NK-92 (cell line): Measurements from ENCODE around the gene PYGO1.
"Not testable (repeated sequence)": the region's sequence is repeated elsewhere in the genome, so short reads cannot be mapped to it uniquely, and the experiment has no call there.

ENCODE experiments used
- DNase-seq: peaks from one replicate; lab custom pipeline; 2025; ENCODE audit not compliant: unreplicated experiment; lab: John Stamatoyannopoulos, UW

Gene PYGO1

DNA sequence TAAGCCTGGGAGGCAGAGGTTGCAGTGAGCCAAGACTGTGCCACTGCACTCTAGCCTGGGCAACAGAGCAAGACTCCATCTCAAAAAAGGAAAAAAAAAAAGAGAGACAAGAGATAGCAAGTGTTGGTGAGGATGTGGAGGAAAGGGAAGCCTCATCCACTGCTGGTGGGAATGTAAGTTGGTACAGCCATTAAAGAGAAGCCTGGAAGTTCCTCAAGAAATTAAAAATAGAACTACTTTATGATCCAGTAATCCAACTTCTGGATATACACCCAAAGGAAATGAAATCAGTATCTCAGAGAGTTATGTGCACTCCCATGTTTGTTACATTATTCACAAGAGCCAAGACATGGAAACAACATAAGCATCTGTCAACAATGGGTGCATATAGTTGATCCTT lies 14.9 kb downstream of the PYGO1 start:
- no peak for DNase-seq

DNA sequence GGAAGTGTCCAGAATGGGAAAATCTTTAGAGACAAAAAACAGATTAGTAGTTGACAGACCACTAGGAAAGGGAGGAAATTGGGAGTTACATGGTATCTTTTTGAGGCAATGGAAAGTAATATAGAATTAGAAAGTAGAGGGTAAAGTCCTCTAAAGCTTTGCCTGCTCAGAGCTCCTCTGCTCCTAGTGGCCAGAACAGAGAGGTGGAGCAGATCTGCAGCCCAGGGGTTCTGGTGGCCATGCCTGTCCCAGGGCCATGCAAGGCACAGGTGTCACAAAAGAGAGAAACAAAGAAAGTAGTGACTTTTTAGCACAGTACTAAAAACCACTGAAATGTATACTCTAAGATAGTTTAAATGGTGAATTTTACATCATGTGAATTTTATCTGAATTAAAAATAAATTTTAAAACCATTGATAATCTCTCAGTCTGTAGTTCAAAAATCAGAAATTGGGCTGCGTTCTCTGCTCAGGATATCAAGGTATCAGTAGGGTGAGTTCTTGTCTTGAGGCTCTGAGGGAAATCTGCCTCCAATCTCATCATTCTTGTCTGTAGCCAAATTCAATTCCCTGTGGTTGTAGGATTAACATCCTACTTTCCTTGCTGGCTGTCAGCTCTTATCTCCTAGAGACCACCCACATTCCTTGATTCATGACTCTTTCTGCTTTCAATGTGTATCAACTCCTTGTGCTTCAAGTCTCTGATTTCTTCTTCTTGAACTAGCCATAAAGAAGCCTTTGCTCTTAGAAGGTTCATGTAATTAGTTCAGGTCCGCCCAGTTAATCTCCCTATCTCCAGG lies 23.6 kb downstream of the PYGO1 start:
- no peak for DNase-seq

DNA sequence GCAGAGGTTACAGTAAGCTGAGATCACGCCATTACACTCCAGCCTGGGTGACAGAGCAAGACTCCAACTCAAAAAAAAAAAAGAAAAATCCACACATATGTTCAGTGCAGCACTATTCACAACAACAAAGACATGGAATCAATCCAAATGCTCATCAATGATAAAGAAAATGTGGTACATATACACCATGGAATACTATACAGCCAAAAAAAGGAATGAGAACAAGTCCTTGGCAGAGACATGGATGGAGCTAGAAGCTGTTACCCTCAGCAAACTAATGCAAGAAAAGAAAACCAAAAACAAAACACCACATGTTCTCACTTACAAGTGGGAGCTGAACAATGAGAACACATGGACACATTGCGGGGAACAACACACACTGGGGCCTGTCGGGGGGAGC lies 25.5 kb downstream of the PYGO1 start:
- DNase-seq: no peak

DNA sequence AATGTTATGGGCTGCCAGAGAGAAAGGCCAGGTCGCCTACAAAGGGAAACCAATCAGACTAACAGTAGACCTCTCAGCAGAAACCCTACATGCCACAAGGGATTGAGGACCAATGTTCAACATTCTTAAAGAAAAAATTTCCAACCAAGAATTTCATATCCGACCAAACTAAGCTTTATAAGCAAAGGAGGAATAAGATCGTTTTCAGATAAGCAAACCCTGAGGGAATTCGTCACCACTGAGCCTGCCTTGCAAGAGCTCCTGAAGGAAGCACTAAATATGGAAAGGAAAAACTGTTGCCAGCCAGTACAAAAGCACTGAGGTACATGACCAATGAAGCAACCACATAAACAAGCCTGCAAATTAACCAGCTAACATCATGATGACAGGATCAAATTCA lies 33.1 kb downstream of the PYGO1 start:
- DNase-seq: no peak

DNA sequence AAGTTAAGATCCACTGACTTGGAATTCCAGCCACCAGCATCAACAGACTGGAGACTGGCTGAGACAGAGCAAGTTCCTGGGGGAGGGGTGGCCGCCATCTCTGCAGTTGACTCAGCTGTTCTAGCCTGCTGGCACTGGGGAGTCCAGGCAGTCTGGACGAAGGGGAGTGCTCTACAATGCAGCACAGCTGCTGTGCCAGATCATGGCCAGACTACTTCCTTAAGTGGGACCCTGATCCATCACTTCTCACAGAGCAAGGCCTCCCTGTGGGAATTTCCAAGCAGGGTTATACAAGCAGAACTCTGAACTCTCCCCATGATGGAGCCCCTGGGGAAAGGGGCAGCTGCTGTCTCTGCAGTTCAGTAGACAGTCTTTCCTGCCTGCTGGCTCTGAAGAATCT lies 35.2 kb downstream of the PYGO1 start:
- no peak for DNase-seq

DNA sequence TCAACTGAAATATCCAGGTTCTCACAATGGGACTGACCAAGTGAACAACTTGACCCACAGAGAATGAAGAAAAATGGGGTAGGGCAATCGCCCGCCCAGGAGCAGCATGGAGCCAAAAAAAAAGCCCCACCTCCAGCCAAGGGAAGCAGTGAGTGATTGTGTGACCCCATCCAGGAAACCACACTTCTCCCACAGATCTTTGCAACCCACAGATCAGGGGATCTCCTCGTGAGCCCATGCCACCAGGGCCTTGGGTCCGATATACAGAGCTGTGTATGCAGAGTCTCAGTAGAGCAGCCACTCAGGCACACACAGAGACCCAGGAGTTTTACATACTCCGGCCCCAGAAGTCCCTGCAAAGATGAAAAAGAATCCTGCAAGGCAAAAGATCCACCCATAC lies 35.7 kb downstream of the PYGO1 start:
- no peak for DNase-seq

DNA sequence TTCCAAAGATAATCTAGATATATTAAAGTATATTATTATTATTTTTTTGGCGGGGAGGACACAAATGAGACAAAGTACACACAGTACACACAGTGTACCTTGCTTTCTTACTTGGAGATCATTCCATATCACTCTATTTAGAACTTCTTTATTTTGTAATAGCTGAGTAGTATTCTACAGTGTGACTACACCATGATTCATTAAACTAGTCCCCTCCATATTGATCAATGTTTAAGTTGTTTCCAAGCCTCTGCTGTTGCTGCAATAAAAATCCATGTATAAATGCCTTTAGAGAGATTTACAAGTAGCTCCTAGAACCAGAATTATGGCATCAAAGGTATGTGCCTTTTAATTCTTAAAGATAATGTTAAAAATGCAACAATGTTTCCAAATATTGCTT lies 38.8 kb downstream of the PYGO1 start:
- no peak for DNase-seq

DNA sequence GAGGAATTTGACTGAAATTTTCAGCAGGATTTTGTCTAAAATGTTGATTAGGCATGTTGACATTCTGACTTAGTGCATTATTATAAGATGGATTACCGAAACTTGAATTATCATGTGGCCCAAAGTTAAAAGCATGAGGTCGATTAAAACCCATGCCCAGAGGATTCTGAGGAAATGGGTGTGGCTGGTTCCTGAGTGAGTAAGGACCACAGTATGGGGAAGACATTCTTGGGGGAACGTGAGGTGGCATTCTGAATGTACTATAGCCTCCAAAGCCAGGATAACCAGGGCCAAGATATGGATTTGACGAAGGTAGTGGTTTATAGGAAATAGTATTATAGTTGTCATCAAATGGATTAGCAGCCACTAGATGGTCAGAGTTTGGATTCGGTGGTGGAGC lies 41.4 kb downstream of the PYGO1 start:
- no peak for DNase-seq

DNA sequence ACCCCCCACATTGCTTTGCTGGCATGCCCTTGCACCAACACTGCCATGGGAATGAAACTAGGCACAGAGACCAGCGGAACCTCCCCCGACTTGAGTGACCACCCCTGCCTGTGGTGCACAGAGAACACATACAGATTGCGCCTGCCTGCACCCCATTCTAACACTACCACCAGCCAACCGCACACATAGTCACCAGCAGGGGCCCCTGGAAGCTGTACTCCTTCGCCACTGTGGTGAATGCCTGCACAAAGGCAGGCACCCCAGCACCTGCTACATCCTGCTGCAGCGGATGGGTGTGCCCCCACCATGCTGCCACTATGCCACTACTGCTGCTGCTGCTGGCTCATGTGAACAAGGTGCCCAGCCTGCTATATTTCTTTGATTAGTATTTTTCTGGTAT lies 52.7 kb downstream of the PYGO1 start:
- no peak for DNase-seq

DNA sequence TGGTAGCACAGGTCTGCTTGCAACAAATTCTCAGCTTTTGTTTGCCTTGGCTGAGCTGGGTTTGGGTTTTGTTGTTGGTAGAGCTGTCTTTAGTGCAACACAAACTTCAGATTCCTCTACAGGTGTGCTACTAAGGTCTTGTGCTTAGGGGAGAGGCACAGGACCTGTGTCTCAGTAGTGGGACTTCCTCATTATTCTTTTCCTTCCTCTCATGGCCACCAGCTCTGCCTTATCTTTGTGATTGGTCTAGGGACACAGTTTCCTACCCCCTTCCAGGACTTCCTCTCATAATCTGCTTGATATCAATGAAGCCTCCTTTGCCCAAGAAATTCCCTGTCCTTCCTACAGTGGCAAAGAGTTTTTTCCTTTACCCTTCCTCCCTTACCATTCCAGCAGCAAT lies 55.2 kb downstream of the PYGO1 start:
- DNase-seq: no peak

DNA sequence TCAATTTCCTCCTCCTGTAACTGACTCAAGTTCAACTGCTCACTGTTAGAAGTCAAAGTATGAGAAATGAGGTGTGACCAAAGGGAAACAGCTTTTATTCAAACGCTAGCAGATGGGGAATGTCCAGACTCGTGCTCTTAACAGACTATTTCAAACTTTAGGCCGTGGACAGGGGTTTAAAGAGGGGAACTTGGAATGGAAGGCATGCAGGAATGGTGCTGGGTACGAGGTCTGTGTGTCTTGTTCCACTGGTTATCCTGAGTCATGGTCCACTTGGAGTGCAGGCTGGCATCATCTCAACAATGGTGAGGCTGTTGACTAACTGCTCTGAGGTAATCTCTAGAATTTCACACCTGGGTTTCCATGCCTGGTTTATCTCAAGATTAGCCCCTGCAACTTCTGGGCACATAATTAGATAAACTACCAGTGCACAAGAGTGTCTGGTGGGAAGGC lies 57.3 kb downstream of the PYGO1 start:
- no peak for DNase-seq

DNA sequence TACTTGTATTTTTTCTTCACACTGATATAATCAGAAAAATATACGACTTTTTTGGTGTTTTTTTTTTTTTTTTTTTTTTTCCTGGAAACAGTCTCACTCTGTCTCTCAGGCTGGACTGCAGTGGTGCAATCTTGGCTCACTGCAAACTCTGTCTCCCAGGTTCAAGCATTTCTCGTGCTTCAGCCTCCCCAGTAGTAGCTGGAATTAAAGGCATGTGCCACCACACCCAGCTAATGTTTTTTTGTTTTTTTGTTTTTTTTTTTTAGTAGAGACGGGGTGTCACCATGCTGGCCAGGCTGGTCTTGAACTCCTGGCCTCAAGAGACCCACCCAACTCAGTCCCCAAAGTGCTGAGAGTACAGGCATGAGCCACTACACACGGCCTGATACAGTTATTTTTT lies 59.3 kb downstream of the PYGO1 start:
- DNase-seq: no peak

DNA sequence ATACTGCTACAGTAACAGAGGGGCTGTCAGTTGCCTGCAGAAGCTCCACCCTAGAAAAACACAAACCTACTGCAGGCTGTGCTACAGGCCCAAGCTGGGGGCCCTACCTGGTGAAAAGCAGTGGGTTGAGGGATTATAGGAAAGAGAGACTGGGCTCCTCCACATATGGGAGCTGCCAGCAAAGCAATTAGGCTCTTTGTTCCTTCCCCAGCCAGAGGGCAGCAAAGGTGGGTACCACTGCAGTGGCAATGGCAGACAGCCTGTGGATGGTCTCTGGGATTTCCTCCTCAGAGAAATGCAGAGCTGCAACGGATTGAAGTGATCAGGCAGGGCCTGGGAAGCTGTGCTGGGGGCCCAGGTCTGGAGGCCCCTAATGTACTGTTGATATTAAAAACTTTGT lies 61.0 kb downstream of the PYGO1 start:
- no peak for DNase-seq

DNA sequence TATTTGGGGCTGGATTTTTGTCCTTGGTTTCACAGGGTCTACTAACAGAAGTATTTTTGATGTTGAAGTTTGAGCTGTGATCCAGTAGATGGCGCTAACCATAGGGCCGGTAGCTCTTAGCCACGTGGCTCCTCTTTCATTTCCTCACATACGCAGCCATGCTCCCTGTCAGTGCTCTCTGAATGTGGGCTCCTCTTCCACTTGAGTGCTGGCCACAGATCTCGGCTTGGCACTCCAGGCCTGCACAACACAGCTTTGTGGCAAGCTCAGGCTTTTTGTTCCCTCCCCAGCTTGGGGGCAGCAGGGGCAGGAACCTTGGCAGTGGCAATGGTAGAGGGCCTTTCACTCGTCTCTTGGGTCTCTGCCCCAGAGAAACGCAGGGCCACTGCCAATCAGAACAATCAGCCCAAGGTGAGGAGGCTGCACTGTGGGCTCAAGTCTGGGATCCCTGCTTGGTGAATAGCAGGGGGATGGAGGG lies 61.5 kb downstream of the PYGO1 start:
- no peak for DNase-seq

DNA sequence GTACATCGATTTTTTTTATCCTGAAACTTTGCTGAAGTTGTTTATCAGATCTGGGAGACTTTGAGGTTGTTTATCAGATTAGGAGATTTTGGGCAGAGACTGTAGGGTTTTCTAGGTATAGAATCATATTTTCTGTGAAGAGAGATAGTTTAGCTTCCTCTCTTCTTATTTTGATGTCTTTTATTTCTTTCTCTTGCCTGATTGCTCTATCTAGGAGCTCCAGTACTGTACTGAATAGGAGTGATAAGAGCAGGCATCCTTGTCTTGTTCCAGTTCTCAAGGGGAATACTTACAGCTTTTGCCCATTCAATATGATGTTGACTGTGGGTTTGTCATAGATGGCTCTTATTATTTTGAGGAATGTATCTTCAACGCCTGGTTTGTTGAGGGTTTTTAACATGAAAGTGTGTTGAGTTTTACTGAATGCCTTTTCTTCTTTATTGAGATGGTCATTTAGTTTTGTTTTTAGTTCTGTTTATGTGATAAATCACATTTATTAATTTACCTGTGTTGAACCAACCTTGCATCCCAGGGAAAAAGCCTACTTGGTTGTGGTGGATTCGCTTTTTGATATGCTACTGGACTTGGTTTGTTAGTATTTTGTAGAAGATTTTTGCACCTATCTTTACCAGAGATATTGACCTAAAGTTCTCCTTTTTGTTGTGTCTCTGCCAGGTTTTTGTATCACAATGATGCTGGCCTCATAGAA lies 65.2 kb downstream of the PYGO1 start:
- no peak for DNase-seq

DNA sequence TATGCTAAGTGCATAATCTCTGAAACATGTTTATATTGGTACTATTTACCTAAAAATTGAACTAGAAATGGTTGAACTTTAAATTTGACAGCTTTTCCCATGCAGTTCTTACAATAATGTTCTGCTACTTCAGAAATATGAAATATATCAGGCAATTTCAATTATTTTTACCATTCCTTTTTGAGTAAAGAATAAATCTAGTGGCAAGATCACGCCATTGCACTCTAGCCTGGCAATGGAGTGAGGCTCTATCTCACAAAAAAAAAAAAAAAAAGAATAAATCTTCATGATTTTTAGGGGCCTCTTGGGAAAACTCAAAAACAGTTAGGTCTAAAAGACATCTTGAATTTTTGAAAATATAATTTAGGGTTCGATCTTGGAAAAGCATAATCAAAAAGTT lies 69.5 kb downstream of the PYGO1 start:
- no peak for DNase-seq

DNA sequence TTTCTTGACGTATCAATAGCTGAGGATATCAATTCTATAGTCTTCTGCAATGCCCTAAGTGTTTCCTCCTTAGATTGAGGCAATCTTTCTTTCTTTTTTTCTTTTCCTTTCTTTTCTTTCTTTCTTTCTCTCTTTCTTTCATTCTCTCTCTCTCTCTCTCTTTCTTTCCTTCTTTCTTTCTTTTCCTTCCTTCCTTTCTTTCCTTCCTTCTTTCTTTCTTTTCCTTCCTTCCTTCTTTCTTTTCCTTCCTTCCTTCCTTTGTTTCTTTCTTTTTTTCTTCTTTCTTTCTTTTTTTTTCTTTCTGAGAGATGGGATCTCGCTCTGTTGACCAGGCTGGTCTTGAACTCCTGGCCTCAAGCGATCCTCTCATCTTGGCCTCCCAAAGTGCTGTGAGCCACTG lies 70.1 kb downstream of the PYGO1 start:
- DNase-seq: no peak

DNA sequence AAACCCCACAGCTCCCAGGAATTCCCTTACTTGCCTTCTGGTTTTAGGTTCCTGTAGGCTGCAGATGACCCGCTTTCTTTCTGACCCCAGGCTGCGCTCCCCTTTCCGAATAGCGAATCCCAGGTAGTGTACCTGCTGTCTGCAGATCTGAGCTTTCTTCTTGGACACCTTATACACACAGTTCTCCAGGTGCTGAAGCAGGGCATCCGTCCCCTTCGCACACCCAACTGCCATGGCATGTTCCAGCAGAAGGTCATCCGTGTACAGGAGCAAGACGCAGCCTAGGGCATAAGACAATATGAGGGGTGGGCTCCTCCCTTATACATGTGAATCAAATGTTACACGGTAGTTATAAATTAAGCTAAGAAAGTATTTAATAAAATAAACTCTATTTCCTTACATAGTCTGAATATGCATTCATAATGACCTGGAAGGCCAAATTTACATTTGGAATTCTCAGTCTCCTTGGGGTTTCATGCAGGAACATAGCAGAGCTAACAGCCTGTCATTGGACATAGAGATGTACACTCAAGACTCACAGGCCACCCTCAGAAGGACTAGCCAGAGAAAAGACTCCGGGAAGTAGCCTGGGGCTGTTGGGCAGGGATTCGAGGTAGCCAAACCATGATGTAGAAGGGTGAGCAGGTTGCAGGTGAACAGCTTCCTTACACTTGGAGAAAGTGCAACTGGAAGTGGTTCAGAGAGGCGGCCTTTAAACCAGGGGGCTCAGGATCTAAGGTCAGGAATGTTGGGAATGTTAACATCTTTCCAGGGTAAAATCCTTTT lies 72.0 kb downstream of the PYGO1 start:
- DNase-seq: no peak

DNA sequence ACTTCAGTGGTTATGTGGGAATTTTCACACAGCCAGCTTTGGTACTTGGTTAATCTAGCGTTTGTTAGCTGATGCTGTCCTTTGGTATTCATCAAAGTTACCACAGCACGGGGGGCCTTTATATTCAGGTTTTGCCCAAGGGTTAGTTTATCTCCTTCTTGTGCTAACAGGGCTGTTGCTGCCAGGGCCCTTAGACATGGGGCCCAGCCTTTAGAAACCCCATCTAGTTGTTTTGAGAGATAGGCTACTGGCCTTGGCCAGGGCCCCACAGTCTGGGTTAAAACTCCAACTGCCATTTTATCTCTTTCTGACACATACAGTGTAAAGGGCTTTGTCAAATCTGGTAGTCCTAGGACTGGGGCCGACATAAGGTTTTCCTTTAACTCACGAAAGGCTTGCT lies 72.7 kb downstream of the PYGO1 start:
- DNase-seq: no peak

DNA sequence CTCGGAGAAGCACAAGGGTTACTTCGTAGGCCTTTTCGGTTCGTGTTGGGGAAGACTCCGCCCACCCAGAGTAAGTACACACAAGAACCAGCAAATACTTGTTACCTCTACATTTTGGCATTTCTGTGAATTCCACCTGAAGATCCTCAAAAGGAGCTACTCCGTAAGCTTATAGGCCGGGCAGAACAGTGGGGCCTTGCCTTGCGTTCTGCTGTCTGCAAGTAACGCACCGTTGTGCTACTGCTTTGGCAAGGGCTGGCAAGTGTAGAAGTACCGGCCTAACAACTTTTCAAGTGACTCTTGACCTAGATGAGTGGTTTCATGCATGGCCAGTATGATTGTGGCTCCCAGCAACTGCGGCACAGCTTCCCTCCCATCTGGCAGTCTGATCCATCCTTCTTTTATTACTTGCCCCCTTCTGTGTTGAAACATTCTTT lies 73.7 kb downstream of the PYGO1 start:
- DNase-seq: no peak

DNA sequence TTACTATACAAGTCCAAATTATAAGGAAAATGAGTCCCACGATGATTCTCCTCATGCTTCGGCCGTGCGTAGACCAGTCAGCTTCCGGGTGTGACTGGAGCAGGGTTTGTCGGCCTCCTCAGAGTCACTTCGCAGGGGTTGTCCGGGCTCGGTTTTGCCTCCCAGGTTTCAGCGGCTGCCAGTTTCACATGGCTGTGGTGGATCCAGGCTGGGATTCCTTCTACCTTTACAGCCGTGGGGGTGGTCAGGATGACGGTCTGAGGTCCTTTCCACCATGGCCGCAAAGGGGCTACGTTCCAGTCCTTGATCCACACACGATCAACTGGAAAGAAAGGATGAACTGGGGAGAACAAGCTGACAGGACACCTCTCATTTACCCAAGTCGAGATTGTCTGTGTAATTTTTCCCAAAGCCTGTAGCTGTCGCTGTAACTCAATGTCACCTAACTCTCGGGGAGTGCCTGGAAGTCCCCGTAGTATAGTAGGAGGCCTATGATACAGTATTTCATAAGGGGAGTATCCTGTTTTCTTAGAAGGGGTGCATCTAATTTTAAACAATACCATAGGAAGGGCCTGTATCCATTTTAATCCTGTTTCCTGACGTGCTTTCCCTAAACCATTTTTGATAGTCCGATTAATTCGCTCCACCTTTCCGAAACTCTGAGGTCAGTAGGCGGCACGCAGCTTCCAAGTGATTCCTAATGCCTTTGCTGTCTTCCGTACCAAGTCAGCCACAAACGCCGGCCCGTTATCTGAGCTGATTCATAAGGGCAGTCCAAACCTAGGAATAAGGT lies 74.3 kb downstream of the PYGO1 start:
- not testable (repeated sequence) for DNase-seq
